Prostate gland (tissue), 2 donors: ENCODE data around the gene ADARB2. TPM values are rescaled to one million over a fixed set of nuclear protein-coding genes. Genes with fewer than 3 reads are reported as not detected.

Experiments used
- DNase-seq: peaks from one replicate; pipeline ENCODE4 v3.0.0-alpha.2; 2019; ENCODE audit warnings: low spot score
- H3K27ac ChIP-seq, 2 donors: fragments of 200-600 bp; sonication (generic); 2 replicates each; pipeline ENCODE4 v1.5.1; 2017 to 2019
- H3K27me3 ChIP-seq: fragments of 200-600 bp; sonication (generic); replicated peaks from 2 replicates; pipeline ENCODE4 v1.5.1; 2019; ENCODE audit not compliant: insufficient read depth
- H3K36me3 ChIP-seq, 2 donors: fragments of 200-600 bp; sonication (generic); 1 replicate in 1 of 2; 2 replicates in 1 of 2; pipeline versions ENCODE4 v1.5.1 to v1.8.1; 2017 to 2019
- H3K4me1 ChIP-seq: fragments of 200-600 bp; sonication (generic); replicated peaks from 2 replicates; pipeline ENCODE4 v1.5.1; 2019
- H3K4me3 ChIP-seq, 2 donors: fragments of 200-600 bp; sonication (generic); 2 replicates each; pipeline ENCODE4 v1.5.1; 2017 to 2019
- H3K9me3 ChIP-seq: fragments of 200-600 bp; sonication (generic); 2 replicates; pipeline ENCODE4 v1.5.1; 2017
- POLR2A ChIP-seq: fragments of 450-650 bp; IDR thresholded peaks from one replicate; pipeline ENCODE4 v1.6.1; 2016; ENCODE audit warnings: antibody characterized with exemption, mild to moderate bottlenecking
- POLR2AphosphoS5 ChIP-seq: sonication (generic); formaldehyde crosslinking; IDR thresholded peaks from one replicate; pipeline ENCODE4 v1.6.1; 2017; ENCODE audit warnings: antibody characterized with exemption
- WGBS: methylation state at CpG from one replicate; pipeline ENCODE4 v1.1.5; 2018; 5-methylcytosine and 5-hydroxymethylcytosine counted together
- intact Hi-C: fragments of 100-400 bp; cut with DNase I; formaldehyde crosslinking; loops from one replicate; pipeline ENCODE4 v1.14.2; 2022
- total RNA-seq, 2 donors: library from RNA; depleted of rRNA; stranded (reverse); fragments of >200 nt; gene quantifications; one replicate each; pipeline ENCODE4 v1.1.0, GENCODE V29; 2016
- TF ChIP-seq, protein P1 (sequence below), 4 experiments: fragments of 200-600 bp in 2 of 4; fragments of 450-650 bp in 2 of 4; sonication (generic) in 2 of 4; IDR thresholded peaks; 1 replicate in 3 of 4; 2 replicates in 1 of 4; pipeline ENCODE4 v1.5.1; 2016 to 2019; ENCODE audit warnings: antibody characterized with exemption in 4 of 4, mild to moderate bottlenecking in 2 of 4, moderate library complexity in 2 of 4

ADARB2 gene
- total RNA-seq, 2 donors from 2014 or later = 0.36 to 10.5 TPM

DNA sequence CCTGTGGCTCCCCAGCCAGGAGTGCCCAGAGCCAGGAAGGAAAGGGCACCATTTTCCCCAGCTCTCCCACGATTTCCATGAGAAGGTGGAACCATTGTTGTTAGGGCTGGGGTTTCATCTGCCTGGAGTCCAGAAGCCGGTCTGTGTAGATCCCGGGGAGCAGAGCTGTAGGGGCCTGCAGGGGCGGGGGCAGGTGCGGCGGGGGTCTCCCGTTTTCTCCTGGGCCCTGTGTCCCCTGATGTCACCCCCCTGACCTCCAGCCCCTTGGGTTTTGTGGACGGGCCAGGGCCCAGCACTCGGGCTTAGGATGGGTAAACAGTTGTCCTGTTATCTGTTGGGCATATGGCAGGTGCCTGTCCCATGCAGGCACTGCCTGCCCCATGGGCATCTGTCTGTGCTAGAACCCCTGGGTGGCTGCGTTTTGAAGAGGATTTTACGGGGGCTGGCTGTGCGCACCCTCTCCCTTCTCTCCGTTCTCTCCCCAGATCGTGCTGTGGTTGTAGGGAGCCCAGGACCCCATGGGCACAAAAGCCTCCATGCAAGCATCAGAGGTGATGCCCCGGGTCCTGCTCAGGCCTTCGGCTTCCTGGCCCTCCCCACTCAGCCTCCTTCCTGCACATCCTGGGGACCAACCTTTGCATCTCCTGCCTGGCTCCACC, 522.3 kb downstream of the ADARB2 start:
- 89% methylated on average over 13 of the region's 16 CpGs for WGBS
- Histone ChIP-seq H3K4me3 (no peak overlapping the region), H3K36me3 (no peaks in the 10 kb centered on the region), H3K4me1 (no peaks in the 10 kb centered on the region), H3K27ac (no peak overlapping the region), H3K27me3 (no peaks in the 10 kb centered on the region), H3K9me3 (no peaks in the 10 kb centered on the region)
- intact Hi-C loops = no loop called here
- DNase-seq = no peak
- TF ChIP-seq POLR2AphosphoS5 (no peak), POLR2A (no peak)
- TF ChIP-seq, protein P1, sequence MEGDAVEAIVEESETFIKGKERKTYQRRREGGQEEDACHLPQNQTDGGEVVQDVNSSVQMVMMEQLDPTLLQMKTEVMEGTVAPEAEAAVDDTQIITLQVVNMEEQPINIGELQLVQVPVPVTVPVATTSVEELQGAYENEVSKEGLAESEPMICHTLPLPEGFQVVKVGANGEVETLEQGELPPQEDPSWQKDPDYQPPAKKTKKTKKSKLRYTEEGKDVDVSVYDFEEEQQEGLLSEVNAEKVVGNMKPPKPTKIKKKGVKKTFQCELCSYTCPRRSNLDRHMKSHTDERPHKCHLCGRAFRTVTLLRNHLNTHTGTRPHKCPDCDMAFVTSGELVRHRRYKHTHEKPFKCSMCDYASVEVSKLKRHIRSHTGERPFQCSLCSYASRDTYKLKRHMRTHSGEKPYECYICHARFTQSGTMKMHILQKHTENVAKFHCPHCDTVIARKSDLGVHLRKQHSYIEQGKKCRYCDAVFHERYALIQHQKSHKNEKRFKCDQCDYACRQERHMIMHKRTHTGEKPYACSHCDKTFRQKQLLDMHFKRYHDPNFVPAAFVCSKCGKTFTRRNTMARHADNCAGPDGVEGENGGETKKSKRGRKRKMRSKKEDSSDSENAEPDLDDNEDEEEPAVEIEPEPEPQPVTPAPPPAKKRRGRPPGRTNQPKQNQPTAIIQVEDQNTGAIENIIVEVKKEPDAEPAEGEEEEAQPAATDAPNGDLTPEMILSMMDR (IDR thresholded peaks at IDR 0.05) = no peak

DNA sequence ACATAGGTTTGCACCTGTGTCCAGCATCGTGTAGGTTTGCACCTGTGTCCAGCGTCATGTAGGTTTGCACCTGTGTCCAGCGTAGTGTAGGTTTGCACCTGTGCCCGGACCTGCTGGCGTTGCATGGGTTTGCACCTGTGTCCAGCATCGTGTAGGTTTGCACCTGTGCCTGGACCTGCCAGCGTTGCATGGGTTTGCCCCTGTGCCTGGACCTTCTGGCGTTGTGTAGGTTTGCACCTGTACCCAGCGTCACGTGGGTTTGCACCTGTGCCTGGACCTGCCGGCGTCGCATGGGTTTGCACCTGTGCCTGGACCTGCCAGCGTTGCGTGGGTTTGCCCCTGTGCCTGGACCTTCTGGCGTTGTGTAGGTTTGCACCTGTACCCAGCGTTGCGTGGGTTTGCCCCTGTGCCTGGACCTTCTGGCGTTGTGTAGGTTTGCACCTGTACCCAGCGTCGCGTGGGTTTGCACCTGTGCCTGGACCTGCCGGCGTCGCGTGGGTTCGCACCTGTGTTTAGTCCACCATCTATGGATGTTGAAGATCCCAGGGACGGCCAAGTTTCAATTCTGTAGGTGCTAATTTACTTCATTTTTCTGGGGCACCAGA, 523.2 kb downstream of the ADARB2 start:
- TF ChIP-seq POLR2A (no peak), POLR2AphosphoS5 (no peak)
- TF ChIP-seq, protein P1 (IDR thresholded peaks at IDR 0.05) = no peak
- intact Hi-C loops = no loop called here
- no peaks in the 10 kb centered on the region for H3K4me1 ChIP-seq
- no peak for DNase-seq
- 90% methylated on average over 24 of the region's 28 CpGs for WGBS
- H3K27me3 ChIP-seq = no peaks in the 10 kb centered on the region
- H3K4me3 ChIP-seq = no peak overlapping the region
- no peak overlapping the region for H3K27ac ChIP-seq
- H3K9me3 ChIP-seq = no peaks in the 10 kb centered on the region
- no peaks in the 10 kb centered on the region for H3K36me3 ChIP-seq

- DNase-seq = no peak
- no peaks in the 10 kb centered on the region for H3K4me1 ChIP-seq
- no peak overlapping the region for H3K27ac ChIP-seq
- no peaks in the 10 kb centered on the region for H3K27me3 ChIP-seq
- WGBS = 82% methylated on average over 21 of the region's 21 CpGs
- TF ChIP-seq, protein P1 (IDR thresholded peaks at IDR 0.05) = no peak
- TF ChIP-seq POLR2A (no peak), POLR2AphosphoS5 (no peak)
- H3K36me3 ChIP-seq = no peaks in the 10 kb centered on the region
- no peak overlapping the region for H3K4me3 ChIP-seq
- intact Hi-C loops = no loop called here
- no peaks in the 10 kb centered on the region for H3K9me3 ChIP-seq
These were observed 523.9 kb downstream of the ADARB2 start for GRCh38 chr10:1213252-1214070.

DNA sequence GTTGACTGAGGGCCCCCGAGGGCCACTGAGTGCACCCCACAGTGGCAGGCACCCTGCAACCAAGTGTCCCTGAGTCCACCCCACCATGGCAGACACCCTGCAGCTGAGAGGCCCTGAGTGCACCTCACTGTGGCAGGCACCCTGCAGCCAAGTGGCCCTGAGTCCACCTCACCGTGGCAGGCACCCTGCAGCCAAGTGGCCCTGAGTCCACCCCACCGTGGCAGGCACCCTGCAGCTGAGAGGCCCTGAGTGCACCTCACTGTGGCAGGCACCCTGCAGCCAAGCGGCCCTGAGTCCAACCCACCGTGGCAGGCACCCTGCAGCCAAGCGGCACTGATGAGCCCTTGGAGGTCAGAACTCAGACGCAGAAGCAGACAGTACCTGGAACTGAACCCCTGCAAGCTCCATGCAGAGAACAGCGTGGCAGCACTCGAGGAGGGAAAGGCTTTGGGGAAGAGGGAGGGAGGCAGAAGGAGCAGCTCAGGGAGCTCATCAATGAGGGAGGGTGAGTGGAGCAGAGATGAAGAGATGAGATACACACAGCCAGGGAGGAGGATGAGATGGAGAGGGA, 524.7 kb downstream of the ADARB2 start:
- Histone ChIP-seq H3K36me3 (no peaks in the 10 kb centered on the region), H3K9me3 (no peaks in the 10 kb centered on the region), H3K4me1 (no peaks in the 10 kb centered on the region), H3K27me3 (no peaks in the 10 kb centered on the region), H3K4me3 (no peak overlapping the region), H3K27ac (no peak overlapping the region)
- DNase-seq = no peak
- TF ChIP-seq POLR2AphosphoS5 (no peak), POLR2A (no peak)
- TF ChIP-seq, protein P1 (IDR thresholded peaks at IDR 0.05) = no peak
- 66% methylated on average over 7 of the region's 9 CpGs for WGBS
- intact Hi-C loops = no loop called here
